ENCODE data around the gene SGTA. TPM values are rescaled to one million over a fixed set of nuclear protein-coding genes. Genes with fewer than 3 reads are reported as not detected.

Gene SGTA
- total RNA-seq (2021; ENCODE audit: unreplicated experiment) (109 TPM), Bru-seq, nascent RNA (percentile 73 among the genes with signal in this experiment), BruChase-seq, experiment 1, labeled RNA remaining after a 6-hour chase (percentile 87 among the genes with signal in this experiment), BruChase-seq, experiment 2, labeled RNA remaining after a 2-hour chase (percentile 83 among the genes with signal in this experiment)
- polyA plus RNA-seq (2012): 87.8 and 92.7 TPM in 2 replicates
- long read RNA-seq, transcript SGTA-201 (12 exons, 2,330 nt): major isoform, 105 of 227 reads
- long read RNA-seq, partial matches to known transcripts: 60 of 227 reads
- long read RNA-seq, other reads (novel, unspliced or antisense): 62 of 227 reads

- H3K9ac ChIP-seq (ENCODE audit: low read length): peak within 1 kb of the TSS; percentile 99
- intact Hi-C loops (cut with micrococcal nuclease): no loop called here
- peaks cover 0 to 19% of the 10 kb centered on the region in 2 experiments; a peak in 1 of 4 replicates for H3K36me3 ChIP-seq (ENCODE audit: control insufficient read depth in 1 of 2, insufficient read depth in 2 of 2, low read length in 2 of 2)
- peaks cover 79% of the 10 kb centered on the region for H3K79me2 ChIP-seq (ENCODE audit: insufficient read depth, low read length)
- H2AFZ ChIP-seq (ENCODE audit: low read depth, low read length, poor library complexity, severe bottlenecking): no peak within 1 kb of the TSS
- RAD21 ChIA-PET (ENCODE audit: low non-redundant PET in 1 of 2, low total read pairs in 2 of 2, uncharacterized antibody in 2 of 2, unreplicated experiment in 2 of 2): no interaction called here
- H3K27me3 ChIP-seq (ENCODE audit: insufficient read depth, low read length): no peaks in the 10 kb centered on the region
- DNase-seq (ENCODE audit: low read depth, low spot score) (peak; percentile 99), ATAC-seq (peak; percentile 80)
- peak within 1 kb of the TSS; percentile 87 for H3K27ac ChIP-seq (ENCODE audit: low read depth, low read length)
- CTCF ChIA-PET: interaction anchor here (0.6 to 1.1 kb wide), 3 partner anchors 34 to 346 kb away, joined by 3 to 6 read pairs (median 3); no protein-coding TSS in a partner anchor
- no peaks in the 10 kb centered on the region for H3K9me3 ChIP-seq (ENCODE audit: control insufficient read depth in 1 of 2, insufficient read depth in 1 of 2, low read depth in 1 of 2, low read length in 2 of 2)
- peak within 1 kb of the TSS; percentile 84 to 99 for H3K4me3 ChIP-seq (replicated peaks in 1 of 2; ENCODE audit: low read depth in 1 of 2, low read length in 2 of 2)
- peak within 1 kb of the TSS; percentile 94 for H3K4me2 ChIP-seq (ENCODE audit: low read length)
- POLR2A ChIA-PET: interaction anchor here (1.1 kb wide), 1 partner anchor 307 kb away, joined by 4 read pairs; the partner anchor contains the start of gene GADD45B
- peaks cover 6% of the 10 kb centered on the region; the same call in 1 of the 2 replicates for H4K20me1 ChIP-seq (ENCODE audit: insufficient read depth)
- no TSS peak for BruUV-seq (replicated peaks)
- peaks cover 26 to 42% of the 10 kb centered on the region in 2 experiments for H3K4me1 ChIP-seq (ENCODE audit: control insufficient read depth in 1 of 2, insufficient read depth in 2 of 2, low read length in 2 of 2)
- no peaks in the 10 kb centered on the region for H3K9me2 ChIP-seq (ENCODE audit: insufficient read depth)
- peak; percentile 61; the same call in 1 of the 2 replicates for TF ChIP-seq SP1 (IDR thresholded peaks at IDR 0.05; ENCODE audit: low read depth)
- TF ChIP-seq ZFX (IDR thresholded peaks at IDR 0.05): peak; percentile 57; the same call in 1 of the 2 replicates
- no peak for TF ChIP-seq ZNF274 (IDR thresholded peaks at IDR 0.05; ENCODE audit: low read depth, low read length)
- no peak for TF ChIP-seq JUND (IDR thresholded peaks at IDR 0.05)
- TF ChIP-seq CTCF (IDR thresholded peaks at IDR 0.05 in 2 of 3, conservative IDR thresholded peaks at IDR 0.05 in 1 of 3; ENCODE audit: borderline replicate concordance in 1 of 3, insufficient read depth in 1 of 3, low read depth in 2 of 3, low read length in 2 of 3): peak in 2 of 3 experiments; percentile 20 to 32; a peak in 2 of 6 replicates
- peak; percentile 36 for TF ChIP-seq ZBTB33 (IDR thresholded peaks at IDR 0.05; ENCODE audit: extremely low read depth, insufficient replicate concordance, low read length)
- TF ChIP-seq SRF (IDR thresholded peaks at IDR 0.05; ENCODE audit: low read depth): peak; percentile 71; the same call in 1 of the 2 replicates
- no peak for TF ChIP-seq EGR1 (IDR thresholded peaks at IDR 0.05; ENCODE audit: low read depth)
- no peak for TF ChIP-seq FOSL1 (IDR thresholded peaks at IDR 0.05; ENCODE audit: low read depth)
- peak; percentile 100 for TF ChIP-seq MAX (IDR thresholded peaks at IDR 0.05)
- TF ChIP-seq RAD21 (IDR thresholded peaks at IDR 0.05; ENCODE audit: low read depth): no peak
- peak; percentile 41; the same call in 1 of the 2 replicates for TF ChIP-seq SIN3A (IDR thresholded peaks at IDR 0.05; ENCODE audit: low read depth)
- TF ChIP-seq CBX3 (IDR thresholded peaks at IDR 0.05; ENCODE audit: low read depth): peak; percentile 95
- no peak; the same call in 1 of the 2 replicates for TF ChIP-seq ELF1 (IDR thresholded peaks at IDR 0.05; ENCODE audit: borderline replicate concordance, low read depth)
- peak; percentile 86 for TF ChIP-seq POLR2AphosphoS5 (IDR thresholded peaks at IDR 0.05; ENCODE audit: low read depth, low read length)
- TF ChIP-seq REST (IDR thresholded peaks at IDR 0.05; ENCODE audit: low read depth): no peak
- TF ChIP-seq EZH2phosphoT487 (IDR thresholded peaks at IDR 0.05; ENCODE audit: borderline replicate concordance): no peak
Observed at GRCh38 chr19:2782936-2783780, at the start of gene SGTA. SGTA (minus strand) TSS chr19:2783273; CDS start chr19:2769068, 14,205 bp downstream.

Measured in HCT116 (cell line).